Measurements from ENCODE around the gene ADAM8.

GRCh38 chr10:133309720-133310398 is 33.2 kb upstream of the ADAM8 start:
- no peak for TF ChIP-seq CTCF (conservative IDR thresholded peaks at IDR 0.05; ENCODE audit: low read depth, low read length)
- TF ChIP-seq EZH2 (IDR thresholded peaks at IDR 0.05; ENCODE audit: low read length, unreplicated experiment) = no peak

All from PC-3 (cell line).